ENCODE results near the gene SRSF5.

The SRSF5 gene

GRCh38 chr14:69771136-69771535 lies 4.2 kb downstream of the SRSF5 start:
- peaks cover 88% of the 10 kb centered on the region for H3K36me3 ChIP-seq (ENCODE audit: insufficient read depth, low read length)
- H3K4me1 ChIP-seq (ENCODE audit: control insufficient read depth, insufficient read depth, low read length): peaks cover 14% of the 10 kb centered on the region
- H3K4me3 ChIP-seq (ENCODE audit: low read length): no peak overlapping the region
- H3K4me2 ChIP-seq (ENCODE audit: low read length): no peak overlapping the region
- H3K9ac ChIP-seq (ENCODE audit: low read depth, low read length): no peak overlapping the region
- no peaks in the 10 kb centered on the region for H3K9me3 ChIP-seq (replicated peaks; ENCODE audit: low read length)
- no peaks in the 10 kb centered on the region for H3K27me3 ChIP-seq (ENCODE audit: control insufficient read depth, insufficient read depth, low read length)

GRCh38 chr14:69772082-69773017 lies 5.4 kb downstream of the SRSF5 start:
- H3K27me3 ChIP-seq (ENCODE audit: control insufficient read depth, insufficient read depth, low read length): no peaks in the 10 kb centered on the region
- no peak overlapping the region for H3K4me3 ChIP-seq (ENCODE audit: low read length)
- peaks cover 9% of the 10 kb centered on the region for H3K4me1 ChIP-seq (ENCODE audit: control insufficient read depth, insufficient read depth, low read length)
- no peak overlapping the region for H3K9ac ChIP-seq (ENCODE audit: low read depth, low read length)
- no peak overlapping the region for H3K4me2 ChIP-seq (ENCODE audit: low read length)
- peaks cover 94% of the 10 kb centered on the region for H3K36me3 ChIP-seq (ENCODE audit: insufficient read depth, low read length)
- no peaks in the 10 kb centered on the region for H3K9me3 ChIP-seq (replicated peaks; ENCODE audit: low read length)

DNA sequence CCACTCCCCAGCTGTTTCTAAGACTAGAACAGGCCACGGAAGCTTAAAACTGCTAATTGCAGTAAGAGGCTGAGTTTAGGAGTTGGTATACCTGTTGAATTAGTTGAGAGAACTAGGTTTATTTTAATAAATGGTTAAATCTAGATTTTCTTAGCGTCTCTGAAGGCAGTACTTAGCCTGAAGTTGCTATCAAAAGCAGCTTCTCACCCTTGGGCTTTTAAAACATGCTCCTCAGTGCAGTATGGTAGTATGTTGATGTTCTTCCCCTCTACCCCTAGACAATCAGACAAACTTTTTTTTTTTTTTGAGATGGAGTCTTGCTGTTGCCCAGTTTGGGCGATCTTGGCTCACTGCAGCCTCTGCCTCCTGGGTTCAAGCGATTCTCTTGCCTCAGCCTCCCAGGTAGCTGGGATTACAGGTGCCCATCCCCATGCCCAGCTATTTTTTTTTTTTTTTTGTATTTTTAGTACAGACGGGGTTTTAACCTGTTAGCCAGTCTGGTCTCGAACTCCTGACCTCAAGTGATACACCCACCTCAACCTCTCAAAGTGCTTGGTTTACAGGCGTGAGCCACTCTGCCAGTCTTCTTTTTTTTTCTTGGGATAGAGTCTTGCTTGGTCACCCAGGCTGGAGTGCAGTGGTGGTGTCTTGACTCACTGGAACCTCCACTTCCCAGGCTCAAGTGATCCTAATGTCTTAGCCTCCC lies 6.8 kb downstream of the SRSF5 start:
- Histone ChIP-seq H3K9ac (ENCODE audit: low read depth, low read length) (no peak overlapping the region), H3K36me3 (ENCODE audit: insufficient read depth, low read length) (peaks cover 97% of the 10 kb centered on the region), H3K27me3 (ENCODE audit: control insufficient read depth, insufficient read depth, low read length) (no peaks in the 10 kb centered on the region), H3K4me2 (ENCODE audit: low read length) (no peak overlapping the region), H3K4me1 (ENCODE audit: control insufficient read depth, insufficient read depth, low read length) (peaks cover 4% of the 10 kb centered on the region), H3K9me3 (replicated peaks; ENCODE audit: low read length) (no peaks in the 10 kb centered on the region), H3K4me3 (ENCODE audit: low read length) (no peak overlapping the region)

GRCh38 chr14:69775012-69775411 lies 8.1 kb downstream of the SRSF5 start:
- Histone ChIP-seq H3K9me3 (replicated peaks; ENCODE audit: low read length) (no peaks in the 10 kb centered on the region), H3K9ac (ENCODE audit: low read depth, low read length) (no peak overlapping the region), H3K4me3 (ENCODE audit: low read length) (no peak overlapping the region), H3K27me3 (ENCODE audit: control insufficient read depth, insufficient read depth, low read length) (no peaks in the 10 kb centered on the region), H3K4me1 (ENCODE audit: control insufficient read depth, insufficient read depth, low read length) (no peaks in the 10 kb centered on the region), H3K4me2 (ENCODE audit: low read length) (no peak overlapping the region), H3K36me3 (ENCODE audit: insufficient read depth, low read length) (peaks cover 94% of the 10 kb centered on the region)

DNA sequence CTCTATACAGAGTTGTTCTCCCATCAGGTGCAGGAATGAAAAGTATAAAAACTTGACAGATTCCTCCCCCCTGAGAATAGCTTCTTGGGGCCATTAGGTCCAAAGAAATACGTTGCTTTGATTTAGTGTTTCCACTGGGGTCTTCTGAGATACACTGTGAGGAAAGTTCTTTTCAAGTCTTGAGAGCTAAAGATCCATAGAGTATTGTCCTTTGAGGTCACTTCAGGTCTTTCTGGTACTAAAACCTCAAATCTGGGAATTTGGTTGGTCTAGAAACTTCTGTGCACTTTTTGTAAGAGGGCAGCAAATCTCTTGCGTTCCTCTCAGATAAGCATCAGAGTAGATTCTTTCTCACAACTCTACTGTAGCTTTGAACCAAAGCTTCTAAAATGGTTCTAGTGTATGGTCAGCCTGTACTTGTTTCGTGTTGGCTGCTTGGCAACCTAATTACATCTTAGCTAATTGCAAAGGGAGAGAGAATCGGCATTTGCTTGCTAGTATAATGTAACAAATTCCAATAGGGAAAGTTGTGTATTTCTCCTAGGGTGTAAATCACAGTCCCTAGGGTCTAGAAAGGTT lies 10.0 kb downstream of the SRSF5 start:
- H3K9me3 ChIP-seq (replicated peaks; ENCODE audit: low read length): no peaks in the 10 kb centered on the region
- H3K27me3 ChIP-seq (ENCODE audit: control insufficient read depth, insufficient read depth, low read length): no peaks in the 10 kb centered on the region
- no peak overlapping the region for H3K9ac ChIP-seq (ENCODE audit: low read depth, low read length)
- H3K4me3 ChIP-seq (ENCODE audit: low read length): no peak overlapping the region
- H3K36me3 ChIP-seq (ENCODE audit: insufficient read depth, low read length): peaks cover 83% of the 10 kb centered on the region
- H3K4me2 ChIP-seq (ENCODE audit: low read length): no peak overlapping the region
- H3K4me1 ChIP-seq (ENCODE audit: control insufficient read depth, insufficient read depth, low read length): no peaks in the 10 kb centered on the region

DNA sequence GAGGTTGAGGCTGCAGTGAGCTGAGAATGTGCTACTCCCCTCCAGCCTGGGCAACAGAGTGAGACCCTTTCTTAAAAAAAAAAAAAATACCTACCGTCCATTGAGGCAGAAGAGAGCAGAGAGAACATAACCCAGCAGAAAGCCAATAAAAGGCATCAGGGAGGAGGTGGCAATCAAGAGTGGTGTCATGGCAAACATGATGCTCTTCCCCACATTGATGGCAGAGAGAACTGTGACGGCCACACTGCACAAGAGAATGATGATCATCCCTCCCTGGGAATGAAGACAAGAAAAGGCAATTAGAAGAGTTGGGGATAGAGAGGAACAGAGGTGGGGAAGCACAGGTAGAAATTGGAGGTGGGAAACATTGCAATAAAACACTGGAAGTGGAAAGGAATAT lies 12.1 kb downstream of the SRSF5 start:
- Histone ChIP-seq H3K4me1 (ENCODE audit: control insufficient read depth, insufficient read depth, low read length) (no peaks in the 10 kb centered on the region), H3K36me3 (ENCODE audit: insufficient read depth, low read length) (peaks cover 62% of the 10 kb centered on the region), H3K9ac (ENCODE audit: low read depth, low read length) (no peak overlapping the region), H3K9me3 (replicated peaks; ENCODE audit: low read length) (no peaks in the 10 kb centered on the region), H3K4me3 (ENCODE audit: low read length) (no peak overlapping the region), H3K4me2 (ENCODE audit: low read length) (no peak overlapping the region), H3K27me3 (ENCODE audit: control insufficient read depth, insufficient read depth, low read length) (no peaks in the 10 kb centered on the region)

DNA sequence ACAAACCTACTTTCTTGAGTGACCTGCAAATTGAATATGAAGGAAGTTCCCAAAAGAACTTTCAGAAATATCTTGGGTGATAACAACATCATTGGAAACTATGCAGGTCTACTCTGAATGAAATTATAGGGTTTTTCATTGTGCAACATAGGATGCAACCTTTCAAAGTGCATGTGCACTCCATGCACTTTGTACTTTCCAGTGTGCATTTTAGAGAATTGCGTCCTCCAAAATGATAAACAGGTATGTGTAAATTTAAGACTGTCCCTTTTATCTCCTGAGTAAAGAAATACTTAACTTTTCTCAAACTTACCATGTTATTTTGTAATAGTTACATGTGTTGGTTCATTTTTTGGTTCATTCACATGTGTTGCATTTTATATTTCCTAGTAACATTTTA lies 13.2 kb downstream of the SRSF5 start:
- no peaks in the 10 kb centered on the region for H3K27me3 ChIP-seq (ENCODE audit: control insufficient read depth, insufficient read depth, low read length)
- H3K4me3 ChIP-seq (ENCODE audit: low read length): no peak overlapping the region
- no peak overlapping the region for H3K9ac ChIP-seq (ENCODE audit: low read depth, low read length)
- H3K4me2 ChIP-seq (ENCODE audit: low read length): no peak overlapping the region
- H3K9me3 ChIP-seq (replicated peaks; ENCODE audit: low read length): no peaks in the 10 kb centered on the region
- peaks cover 53% of the 10 kb centered on the region for H3K36me3 ChIP-seq (ENCODE audit: insufficient read depth, low read length)
- H3K4me1 ChIP-seq (ENCODE audit: control insufficient read depth, insufficient read depth, low read length): no peaks in the 10 kb centered on the region

- H3K36me3 ChIP-seq (ENCODE audit: insufficient read depth, low read length): peaks cover 45% of the 10 kb centered on the region
- no peaks in the 10 kb centered on the region for H3K27me3 ChIP-seq (ENCODE audit: control insufficient read depth, insufficient read depth, low read length)
- H3K4me1 ChIP-seq (ENCODE audit: control insufficient read depth, insufficient read depth, low read length): no peaks in the 10 kb centered on the region
- no peaks in the 10 kb centered on the region for H3K9me3 ChIP-seq (replicated peaks; ENCODE audit: low read length)
- H3K4me3 ChIP-seq (ENCODE audit: low read length): no peak overlapping the region
- H3K4me2 ChIP-seq (ENCODE audit: low read length): no peak overlapping the region
- H3K9ac ChIP-seq (ENCODE audit: low read depth, low read length): no peak overlapping the region
Observed at GRCh38 chr14:69780952-69781351, 14.0 kb downstream of the SRSF5 start.

GRCh38 chr14:69784942-69785341 lies 18.0 kb downstream of the SRSF5 start:
- no peak overlapping the region for H3K4me2 ChIP-seq (ENCODE audit: low read length)
- no peaks in the 10 kb centered on the region for H3K9me3 ChIP-seq (replicated peaks; ENCODE audit: low read length)
- H3K4me1 ChIP-seq (ENCODE audit: control insufficient read depth, insufficient read depth, low read length): no peaks in the 10 kb centered on the region
- no peaks in the 10 kb centered on the region for H3K27me3 ChIP-seq (ENCODE audit: control insufficient read depth, insufficient read depth, low read length)
- no peak overlapping the region for H3K4me3 ChIP-seq (ENCODE audit: low read length)
- H3K36me3 ChIP-seq (ENCODE audit: insufficient read depth, low read length): peaks cover 13% of the 10 kb centered on the region
- no peak overlapping the region for H3K9ac ChIP-seq (ENCODE audit: low read depth, low read length)

DNA sequence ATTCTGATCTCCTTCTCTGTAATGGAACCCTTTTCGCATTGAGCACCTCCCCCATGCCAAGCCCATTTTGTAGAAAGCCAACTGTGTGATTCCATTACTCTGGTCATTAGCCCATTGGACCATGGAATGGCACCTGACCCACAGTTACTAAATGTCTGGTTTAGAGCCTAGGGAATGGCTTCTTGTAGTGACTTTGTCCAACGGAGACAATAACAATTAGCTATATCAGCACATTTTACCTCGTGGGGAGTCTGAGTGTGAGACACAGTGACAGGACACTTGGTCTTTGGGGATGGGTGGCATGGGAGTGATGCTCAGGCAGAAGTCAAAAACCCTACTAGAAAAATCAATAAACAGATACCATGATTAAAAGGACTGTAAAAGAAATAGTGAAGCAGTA lies 19.7 kb downstream of the SRSF5 start:
- Histone ChIP-seq H3K4me3 (ENCODE audit: low read length) (no peak overlapping the region), H3K9ac (ENCODE audit: low read depth, low read length) (no peak overlapping the region), H3K9me3 (replicated peaks; ENCODE audit: low read length) (no peaks in the 10 kb centered on the region), H3K27me3 (ENCODE audit: control insufficient read depth, insufficient read depth, low read length) (no peaks in the 10 kb centered on the region), H3K36me3 (ENCODE audit: insufficient read depth, low read length) (peaks cover 3% of the 10 kb centered on the region), H3K4me1 (ENCODE audit: control insufficient read depth, insufficient read depth, low read length) (no peaks in the 10 kb centered on the region), H3K4me2 (ENCODE audit: low read length) (no peak overlapping the region)

GRCh38 chr14:69789118-69789640 lies 22.2 kb downstream of the SRSF5 start:
- no peaks in the 10 kb centered on the region for H3K9me3 ChIP-seq (replicated peaks; ENCODE audit: low read length)
- H3K4me2 ChIP-seq (ENCODE audit: low read length): no peak overlapping the region
- no peak overlapping the region for H3K9ac ChIP-seq (ENCODE audit: low read depth, low read length)
- H3K4me3 ChIP-seq (ENCODE audit: low read length): no peak overlapping the region
- H3K4me1 ChIP-seq (ENCODE audit: control insufficient read depth, insufficient read depth, low read length): no peaks in the 10 kb centered on the region
- no peaks in the 10 kb centered on the region for H3K27me3 ChIP-seq (ENCODE audit: control insufficient read depth, insufficient read depth, low read length)
- H3K36me3 ChIP-seq (ENCODE audit: insufficient read depth, low read length): peaks cover 3% of the 10 kb centered on the region

Measured in skeletal muscle satellite cell (primary cell).